K562 treated with DMSO at 1 percent for 4 hours (cell line): ENCODE results near the gene ZP2. TPM values are rescaled to one million over a fixed set of nuclear protein-coding genes. Genes with fewer than 3 reads are reported as not detected.

Source experiments
- total RNA-seq: library from RNA; unstranded; fragments of 300-600 nt; gene quantifications from 2 replicates; pipeline ENCODE4 v1.2.3, GENCODE V29; 2022; ENCODE audit not compliant: insufficient read depth

Gene ZP2
- not detected in 2 replicates for total RNA-seq

GRCh38 chr16:21211486-21211885 is at the start of gene ZP2:
Gene ZP2 (minus strand): TSS chr16:21211574. CDS start chr16:21211547, 27 bp downstream.

GRCh38 chr16:21233521-21234150 is 22.3 kb upstream of the ZP2 start, which contains the start of gene ANKS4B:
Gene ANKS4B (plus strand): TSS chr16:21233699. CDS start chr16:21233738, 39 bp downstream.

GRCh38 chr16:21158208-21159110 is 52.9 kb downstream of the ZP2 start, which contains the start of gene LDAF1:
Gene LDAF1 (plus strand): TSS chr16:21158674. CDS start chr16:21161183, 2,509 bp downstream.

GRCh38 chr16:21150375-21151001 is 60.9 kb downstream of the ZP2 start, which contains the start of gene DNAH3:
Gene DNAH3 (minus strand): TSS chr16:21150846. CDS start chr16:21150319, 527 bp downstream.

Other genes starting within 250 kb of the ZP2 start
- gene DNAH3, start 60.7 kb downstream of the ZP2 start, total RNA-seq, result 0.20 and 0.47 TPM in 2 replicates
- 15.0 and 19.9 TPM in 2 replicates for gene LDAF1, start 52.9 kb downstream of the ZP2 start, total RNA-seq
- gene ANKS4B, start 22.1 kb upstream of the ZP2 start, total RNA-seq, result not detected in 2 replicates
- gene CRYM, start 66.7 kb upstream of the ZP2 start, total RNA-seq, result 2.4 and 3.8 TPM in 2 replicates